GM23338 (cell line): ENCODE data around the gene SMCO3.

Source experiments
- EZH2 ChIP-seq: fragments of 200-600 bp; sonication (generic); IDR thresholded peaks from one replicate; pipeline ENCODE4 v1.8.0; 2017; ENCODE audit warnings: antibody characterized with exemption, mild to moderate bottlenecking, low read depth; ENCODE audit not compliant: unreplicated experiment
- POLR2AphosphoS5 ChIP-seq: IDR thresholded peaks from 2 replicates; pipeline ENCODE4 v1.6.1; 2016; ENCODE audit warnings: antibody characterized with exemption, low read depth
- TF ChIP-seq, protein P1 (sequence below), 2 experiments: fragments of 200-600 bp in 1 of 2; sonication (generic) in 1 of 2; conservative IDR thresholded peaks; 2 replicates each; pipeline versions ENCODE4 v1.5.1 to v1.6.1; 2016 to 2017; ENCODE audit warnings: antibody characterized with exemption in 2 of 2, low read depth in 2 of 2, mild to moderate bottlenecking in 2 of 2, moderate library complexity in 1 of 2

- TF ChIP-seq, protein P1, sequence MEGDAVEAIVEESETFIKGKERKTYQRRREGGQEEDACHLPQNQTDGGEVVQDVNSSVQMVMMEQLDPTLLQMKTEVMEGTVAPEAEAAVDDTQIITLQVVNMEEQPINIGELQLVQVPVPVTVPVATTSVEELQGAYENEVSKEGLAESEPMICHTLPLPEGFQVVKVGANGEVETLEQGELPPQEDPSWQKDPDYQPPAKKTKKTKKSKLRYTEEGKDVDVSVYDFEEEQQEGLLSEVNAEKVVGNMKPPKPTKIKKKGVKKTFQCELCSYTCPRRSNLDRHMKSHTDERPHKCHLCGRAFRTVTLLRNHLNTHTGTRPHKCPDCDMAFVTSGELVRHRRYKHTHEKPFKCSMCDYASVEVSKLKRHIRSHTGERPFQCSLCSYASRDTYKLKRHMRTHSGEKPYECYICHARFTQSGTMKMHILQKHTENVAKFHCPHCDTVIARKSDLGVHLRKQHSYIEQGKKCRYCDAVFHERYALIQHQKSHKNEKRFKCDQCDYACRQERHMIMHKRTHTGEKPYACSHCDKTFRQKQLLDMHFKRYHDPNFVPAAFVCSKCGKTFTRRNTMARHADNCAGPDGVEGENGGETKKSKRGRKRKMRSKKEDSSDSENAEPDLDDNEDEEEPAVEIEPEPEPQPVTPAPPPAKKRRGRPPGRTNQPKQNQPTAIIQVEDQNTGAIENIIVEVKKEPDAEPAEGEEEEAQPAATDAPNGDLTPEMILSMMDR (conservative IDR thresholded peaks at IDR 0.05; ENCODE audit: low read depth in 2 of 2), result no peak
- TF ChIP-seq POLR2AphosphoS5 (no peak), EZH2 (no peak)
Measured at GRCh38 chr12:14814014-14814413, at the start of gene SMCO3.
